Liver (tissue), 9 donors: Measurements from ENCODE around the gene FRS2. TPM values are rescaled to one million over a fixed set of nuclear protein-coding genes. Genes with fewer than 3 reads are reported as not detected.
A peak's percentile ranks its signal among the peaks of the same experiment; 100 is the strongest.

Experiments used
- DNase-seq: peaks from one replicate; pipeline ENCODE4 v3.0.0-alpha.2; 2017; ENCODE audit warnings: low spot score
- H3K27ac ChIP-seq, 2 donors: one replicate each; pipeline ENCODE4 v1.7.0; 2013; ENCODE audit warnings: inconsistent platforms in 2 of 2, low read length in 2 of 2, control low read depth in 1 of 2, low read depth in 1 of 2, mild to moderate bottlenecking in 1 of 2
- H3K27me3 ChIP-seq, 4 donors: one replicate each; pipeline versions ENCODE4 v1.6.1 to v1.7.0; 2013; ENCODE audit warnings: low read length in 3 of 4, inconsistent platforms in 1 of 4, mild to moderate bottlenecking in 1 of 4, moderate library complexity in 1 of 4; ENCODE audit not compliant: control insufficient read depth in 4 of 4, insufficient read depth in 4 of 4
- H3K36me3 ChIP-seq, 4 donors: one replicate each; pipeline versions ENCODE4 v1.6.1 to v1.7.0; 2013; ENCODE audit warnings: low read length in 3 of 4, mild to moderate bottlenecking in 3 of 4, low read depth in 1 of 4, moderate library complexity in 1 of 4; ENCODE audit not compliant: control insufficient read depth in 4 of 4, insufficient read depth in 3 of 4
- H3K4me1 ChIP-seq, 4 donors: one replicate each; pipeline versions ENCODE4 v1.6.1 to v1.7.0; 2013; ENCODE audit warnings: low read length in 3 of 4, mild to moderate bottlenecking in 3 of 4, moderate library complexity in 1 of 4; ENCODE audit not compliant: control insufficient read depth in 4 of 4, insufficient read depth in 4 of 4
- H3K4me3 ChIP-seq, 3 donors: one replicate each; pipeline versions ENCODE4 v1.6.1 to v1.7.0; 2013; ENCODE audit warnings: low read length in 3 of 3, control low read depth in 1 of 3, low read depth in 1 of 3, mild to moderate bottlenecking in 1 of 3
- H3K9ac ChIP-seq, 2 donors: one replicate each; pipeline ENCODE4 v1.7.0; 2013; ENCODE audit warnings: low read length in 2 of 2, mild to moderate bottlenecking in 2 of 2, moderate library complexity in 2 of 2, control low read depth in 1 of 2, low read depth in 1 of 2
- H3K9me3 ChIP-seq, 4 donors: one replicate each; pipeline versions ENCODE4 v1.6.1 to v1.7.0; 2013; ENCODE audit warnings: low read length in 3 of 4; ENCODE audit not compliant: control insufficient read depth in 4 of 4
- CTCF ChIP-seq: fragments of 150-350 bp; IDR thresholded peaks from 2 replicates; pipeline ENCODE4 v1.5.1; 2017; ENCODE audit warnings: improper control_type of control experiment, low read depth, low read length; ENCODE audit not compliant: missing input control
- EGR1 ChIP-seq, 2 donors: IDR thresholded peaks; 2 replicates each; pipeline ENCODE4 v1.6.1; 2016 to 2018; ENCODE audit warnings: antibody characterized with exemption in 2 of 2, low read depth in 2 of 2
- FOXA2 ChIP-seq: IDR thresholded peaks from 2 replicates; pipeline ENCODE4 v1.6.1; 2016; ENCODE audit warnings: antibody characterized with exemption
- HNF4A ChIP-seq, 2 donors: conservative IDR thresholded peaks; 2 replicates each; pipeline ENCODE4 v1.6.1; 2016; ENCODE audit warnings: antibody characterized with exemption in 2 of 2, mild to moderate bottlenecking in 2 of 2
- HNF4G ChIP-seq: IDR thresholded peaks from 2 replicates; pipeline ENCODE4 v1.6.1; 2016; ENCODE audit warnings: antibody characterized with exemption
- JUND ChIP-seq, 2 donors: IDR thresholded peaks; 2 replicates each; pipeline ENCODE4 v1.6.1; 2016; ENCODE audit warnings: antibody characterized with exemption in 2 of 2
- MAX ChIP-seq: IDR thresholded peaks from 2 replicates; pipeline ENCODE4 v1.6.1; 2016; ENCODE audit warnings: antibody characterized with exemption
- NR2F2 ChIP-seq: IDR thresholded peaks from 2 replicates; pipeline ENCODE4 v1.6.1; 2016; ENCODE audit warnings: antibody characterized with exemption
- RAD21 ChIP-seq, 2 donors: IDR thresholded peaks; 2 replicates each; pipeline ENCODE4 v1.6.1; 2016; ENCODE audit warnings: antibody characterized with exemption in 2 of 2, mild to moderate bottlenecking in 2 of 2
- REST ChIP-seq: IDR thresholded peaks from 2 replicates; pipeline ENCODE4 v1.6.1; 2016; ENCODE audit warnings: antibody characterized with exemption, mild to moderate bottlenecking
- TAF1 ChIP-seq: conservative IDR thresholded peaks from 2 replicates; pipeline ENCODE4 v1.6.1; 2016; ENCODE audit warnings: antibody characterized with exemption, mild to moderate bottlenecking
- YY1 ChIP-seq: IDR thresholded peaks from 2 replicates; pipeline ENCODE4 v1.6.1; 2016; ENCODE audit warnings: antibody characterized with exemption, mild to moderate bottlenecking
- WGBS: extraction: QIAGEN DNeasy Blood & Tissue Kit; methylation state at CpG from one replicate; pipeline ENCODE4 v1.1.7; 2013; 5-methylcytosine and 5-hydroxymethylcytosine counted together
- polyA plus RNA-seq, 2 donors: library from polyadenylated mRNA; stranded (reverse) in 1 of 2; unstranded in 1 of 2; fragments of 200-250 nt in 1 of 2; fragments of >200 nt in 1 of 2; fragmentation: Nextera tagmentation in 1 of 2; extraction: Ambion mirVana in 1 of 2; gene quantifications; one replicate each; pipeline versions ENCODE4 v1.2.1 to v1.2.3, GENCODE V29; 2013 to 2015
- total RNA-seq, 2 donors: library from RNA; depleted of rRNA; stranded (reverse); fragments of >200 nt; gene quantifications; one replicate each; pipeline ENCODE4 v1.2.3, GENCODE V29; 2014
- donor health status: healthy.
- donor health status: healthy.
- donor health status: healthy.
- donor health status: healthy.
- donor health status: healthy.

FRS2 gene
- total and polyA plus RNA-seq, 4 donors = 7.0 to 24.0 (median 21.9) TPM

GRCh38 chr12:69570000-69570516 is 99.9 kb downstream of the FRS2 start:
- Histone ChIP-seq H3K36me3 (peaks cover 3 to 32% (median 24%) of the 10 kb centered on the region in 4 donors), H3K4me1 (peaks cover 0 to 3% (median 0%) of the 10 kb centered on the region in 4 donors), H3K27ac (no peak overlapping the region), H3K4me3 (no peak overlapping the region), H3K9me3 (no peaks in the 10 kb centered on the region), H3K9ac (no peak overlapping the region), H3K27me3 (no peaks in the 10 kb centered on the region)
- TF ChIP-seq MAX (no peak), HNF4A (conservative IDR thresholded peaks at IDR 0.05) (no peak), REST (no peak), EGR1 (IDR thresholded peaks at IDR 0.05; ENCODE audit: low read depth in 2 of 2) (no peak), FOXA2 (no peak), YY1 (no peak), NR2F2 (no peak), JUND (IDR thresholded peaks at IDR 0.05) (no peak)
- DNase-seq = no peak
- 95% methylated on average over 10 of the region's 10 CpGs for WGBS

- Histone ChIP-seq H3K27me3 (no peaks in the 10 kb centered on the region), H3K4me1 (peaks cover 0 to 3% (median 0%) of the 10 kb centered on the region in 4 donors), H3K27ac (no peak overlapping the region), H3K4me3 (no peak overlapping the region), H3K9me3 (no peaks in the 10 kb centered on the region), H3K36me3 (peaks cover 6 to 32% (median 26%) of the 10 kb centered on the region in 4 donors), H3K9ac (peak overlapping the region in 1 of 2 donors; percentile 38)
- peak; percentile 46 for DNase-seq
- TF ChIP-seq HNF4G = no peak
- TF ChIP-seq TAF1 = no peak
- TF ChIP-seq CTCF = peak; percentile 75
- peak; percentile 89 for TF ChIP-seq RAD21 (IDR thresholded peaks at IDR 0.05)
- TF ChIP-seq MAX = no peak
- 43% methylated on average over 6 of the region's 6 CpGs for WGBS
Measured at GRCh38 chr12:69570545-69571399, 100.6 kb downstream of the FRS2 start.
